ENCODE measurements around the gene MNX1.

The MNX1 gene

DNA sequence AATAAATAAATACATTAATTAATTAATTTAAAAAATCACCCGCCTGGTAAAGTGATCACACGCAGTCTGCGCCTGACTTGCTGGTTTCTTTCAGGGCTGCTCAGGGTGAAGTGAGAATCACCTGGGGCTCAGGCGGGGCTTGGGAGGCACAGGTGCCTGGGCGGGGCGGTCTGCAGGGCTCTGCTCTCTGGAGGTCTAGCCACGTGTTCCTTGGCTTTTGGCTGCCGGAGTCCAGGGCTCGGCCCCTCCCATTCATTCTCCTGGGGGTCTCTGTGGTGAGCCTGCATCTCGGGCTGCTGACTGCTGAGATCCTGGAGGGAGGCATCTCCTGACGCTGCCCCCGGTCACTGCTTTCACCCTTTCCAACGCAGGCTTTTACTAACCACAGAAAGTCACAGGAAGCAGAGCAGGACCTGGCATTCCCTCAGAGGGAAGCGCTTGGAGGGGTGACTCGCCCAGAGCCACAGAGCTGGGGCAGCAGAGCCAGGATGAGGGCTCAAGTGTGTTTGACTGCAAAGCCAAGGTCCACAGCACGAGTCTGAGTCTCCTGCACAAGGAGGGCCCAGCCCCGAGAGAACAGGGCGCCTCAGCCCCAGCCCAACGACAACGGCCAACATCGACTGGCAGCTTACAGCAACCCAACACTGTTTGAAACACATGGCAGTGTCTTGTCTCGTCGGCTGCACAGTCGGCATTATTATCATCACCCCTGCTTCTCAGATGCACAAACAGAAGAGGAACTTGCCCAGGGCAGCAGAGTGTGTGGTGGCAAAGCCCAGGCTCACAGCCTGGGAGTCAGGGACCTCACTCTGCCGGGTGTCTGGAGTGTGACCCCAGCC is 22.4 kb upstream of the MNX1 start:
- DNase-seq = no peak

DNA sequence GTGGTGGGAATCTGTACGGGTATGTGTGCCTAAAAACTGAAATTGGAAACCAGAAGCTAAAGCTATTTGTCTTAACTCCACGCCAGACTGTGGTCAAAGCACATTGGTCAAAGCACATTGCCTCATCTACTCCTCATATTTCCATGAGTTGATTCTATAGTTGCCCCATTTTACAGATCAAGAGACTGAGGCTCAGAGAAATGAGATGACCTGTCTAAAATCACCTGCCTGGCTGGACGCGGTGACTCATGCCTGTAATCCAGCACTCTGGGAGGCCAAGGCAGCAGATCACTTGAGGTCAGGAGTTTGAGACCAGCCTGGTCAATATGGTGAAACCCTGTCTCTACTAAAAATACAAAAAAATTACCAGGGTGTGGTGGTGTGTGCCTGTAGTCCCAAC is 21.7 kb upstream of the MNX1 start:
- no peak for DNase-seq

DNA sequence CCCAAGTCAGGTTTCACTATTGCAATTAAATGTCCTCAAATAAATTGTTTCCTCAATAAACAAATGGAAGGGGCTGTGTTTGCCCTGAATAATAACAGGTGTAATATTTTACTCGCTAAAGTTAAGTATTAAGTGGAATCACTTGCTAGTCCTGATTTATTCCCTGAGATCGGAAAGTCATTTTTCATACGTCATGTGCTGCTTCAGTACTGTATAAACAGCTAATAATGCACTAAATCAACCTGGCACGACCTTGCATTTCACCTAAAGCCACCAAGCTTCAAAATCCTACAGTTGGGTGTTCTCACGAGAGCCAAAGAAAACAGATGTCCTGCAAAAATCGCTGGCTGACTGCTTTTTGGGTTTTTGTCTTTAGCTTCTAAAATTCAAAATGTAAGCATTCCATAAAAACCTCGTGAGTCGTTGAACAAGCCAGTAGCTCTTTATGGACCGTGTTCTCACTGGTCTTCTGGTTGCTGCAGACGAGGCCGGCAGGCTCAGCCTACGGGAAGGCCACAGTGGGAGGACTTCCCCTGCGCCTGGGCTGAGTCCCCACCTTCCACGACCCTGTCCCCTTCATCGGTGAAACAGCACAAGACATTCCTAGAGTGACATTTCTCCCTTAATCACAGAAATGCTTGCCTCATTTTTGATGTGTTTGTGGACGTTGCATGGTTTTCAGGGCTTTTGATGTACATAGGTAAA is 17.9 kb upstream of the MNX1 start:
- DNase-seq = no peak

DNA sequence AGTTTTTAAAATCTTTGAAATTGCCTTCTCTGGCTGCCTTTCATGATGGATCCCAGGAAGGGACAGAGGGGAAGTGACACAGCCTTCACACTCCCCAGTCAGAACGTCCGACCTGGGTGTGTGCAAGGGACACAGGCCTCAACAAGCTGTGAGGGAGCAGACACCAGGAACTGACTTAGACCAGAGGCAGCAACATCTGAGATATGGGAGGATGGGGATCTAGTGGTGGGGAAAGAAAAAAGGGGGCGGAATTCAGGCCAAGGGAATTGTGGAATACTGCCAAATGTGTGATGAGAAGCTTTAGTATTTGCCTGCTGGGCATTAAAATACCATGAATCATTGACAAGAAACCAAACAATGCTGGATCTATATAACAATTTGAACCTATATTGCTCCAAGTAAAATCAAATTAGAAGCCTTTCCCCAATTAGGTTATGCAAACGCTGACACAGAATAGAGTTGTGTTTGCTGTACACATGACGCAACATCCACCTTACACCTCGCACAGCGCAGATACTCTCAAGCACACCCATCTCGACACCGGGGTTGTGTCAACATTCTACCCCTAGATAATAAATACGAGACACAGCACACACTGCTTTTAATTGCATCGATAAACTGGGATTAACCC is 17.2 kb upstream of the MNX1 start:
- no peak for DNase-seq

DNA sequence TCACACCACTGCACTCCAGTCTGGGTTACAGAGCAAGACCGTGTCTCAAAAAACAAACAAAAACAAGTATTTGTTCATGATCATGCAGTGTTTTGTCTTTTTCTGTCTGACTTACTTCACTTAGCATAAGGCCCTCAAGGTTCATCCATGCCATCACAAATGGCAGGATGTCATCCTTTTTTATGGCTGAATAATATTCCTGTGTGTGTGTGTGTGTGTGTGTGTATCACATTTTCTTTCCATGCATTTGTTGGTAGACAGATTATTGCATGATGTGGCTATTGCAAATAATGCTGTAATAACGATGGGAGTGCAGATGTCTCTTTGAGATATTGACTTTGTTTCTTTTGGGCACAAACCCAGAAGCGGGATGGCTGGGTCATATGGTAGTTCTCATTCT is 14.3 kb upstream of the MNX1 start:
- DNase-seq = no peak

DNA sequence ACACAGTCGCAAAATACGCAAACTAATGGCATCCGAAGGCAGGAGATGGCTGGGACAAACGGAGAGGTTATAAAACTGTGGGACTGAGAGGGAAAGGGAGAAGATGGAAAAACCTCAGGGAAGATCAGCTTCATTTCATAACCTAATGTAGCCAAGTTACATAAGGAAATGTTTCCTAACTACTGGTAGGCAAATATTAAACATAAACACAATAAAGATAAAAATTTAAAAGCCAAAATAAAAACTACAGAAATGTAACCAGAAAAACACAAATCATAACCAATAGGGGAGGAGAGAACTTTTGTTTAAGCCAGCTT is 13.1 kb upstream of the MNX1 start:
- no peak for DNase-seq

DNA sequence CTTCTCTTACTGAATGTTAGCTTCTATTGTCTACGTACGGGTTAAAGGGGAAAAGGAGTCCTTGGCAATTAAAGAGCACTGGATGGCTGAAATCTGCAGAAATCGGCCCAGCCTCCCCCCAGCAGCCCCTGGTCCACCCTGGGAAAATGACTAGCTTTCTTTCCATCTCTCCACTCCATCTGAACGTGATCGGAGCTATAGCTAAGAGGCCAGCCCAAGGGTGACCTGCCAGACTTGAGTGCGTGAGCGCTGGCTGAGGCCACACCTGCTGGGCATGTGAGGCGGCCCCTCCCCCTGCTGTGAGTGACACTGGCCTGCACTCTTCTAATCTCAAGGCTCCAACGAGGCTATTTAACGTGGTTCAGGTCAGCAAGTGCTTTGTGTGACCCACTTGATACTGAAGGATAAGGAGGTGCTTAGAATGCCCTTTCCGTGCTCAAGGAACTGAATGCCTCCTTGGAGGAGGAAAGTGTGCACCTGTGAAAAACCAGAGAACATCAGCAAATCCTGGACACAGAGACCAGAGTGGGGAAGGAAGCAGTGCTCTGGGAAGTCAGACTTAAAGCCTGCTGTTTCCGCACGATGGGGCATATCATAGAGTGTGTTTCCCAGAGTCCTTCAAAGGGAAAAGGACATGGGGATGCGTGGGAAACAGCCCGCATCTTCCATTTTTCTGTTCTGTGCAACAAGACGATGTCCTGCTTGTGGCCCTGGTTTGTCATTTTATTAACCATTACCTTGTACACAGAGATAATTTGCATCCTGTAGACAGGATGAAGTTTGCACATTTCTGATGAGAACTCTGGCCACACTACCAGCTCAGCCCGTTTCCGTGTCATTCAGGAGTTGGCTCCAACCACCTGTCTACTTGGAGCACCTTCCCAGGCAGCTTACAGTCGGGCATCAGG is 12.5 kb upstream of the MNX1 start:
- DNase-seq = no peak

DNA sequence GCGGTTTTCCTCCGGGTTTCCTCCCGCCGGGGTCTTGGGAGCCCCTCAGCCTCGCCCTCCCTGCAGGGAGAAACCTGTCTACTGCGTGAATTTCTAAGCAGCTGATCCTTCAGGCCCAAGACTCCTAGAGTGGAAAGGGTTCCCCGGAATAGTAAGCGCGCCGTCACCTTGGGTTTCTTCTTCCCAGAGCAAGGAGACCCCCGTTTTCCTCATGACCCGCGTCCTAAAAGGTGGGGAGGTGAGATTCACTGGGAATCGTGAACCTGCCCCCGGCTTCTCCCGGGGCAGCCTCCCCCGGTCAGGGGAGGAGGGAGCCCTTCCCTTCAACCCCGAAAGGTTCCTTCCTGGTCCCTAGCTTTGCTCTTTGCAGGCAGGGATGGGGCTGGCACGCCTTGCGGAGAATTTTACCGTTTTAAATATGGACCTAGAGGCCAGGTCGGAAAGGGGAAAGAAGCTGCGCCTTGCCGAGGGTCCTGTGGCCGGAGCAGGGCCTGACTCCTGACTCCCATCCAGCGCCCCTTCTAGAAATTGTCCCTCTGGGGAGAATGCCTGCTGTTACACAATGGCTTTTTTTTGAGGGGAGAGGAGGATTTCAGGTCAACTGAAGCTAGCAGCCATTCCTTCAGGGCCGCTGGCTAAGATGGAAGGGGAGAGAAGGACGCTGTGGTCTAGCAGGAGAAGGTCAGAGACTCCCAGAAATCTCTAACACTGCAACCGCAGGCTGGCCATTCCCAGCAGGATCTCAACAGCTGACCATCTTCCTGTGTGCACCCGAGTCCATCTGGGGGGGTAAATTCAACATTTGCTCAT is 11.6 kb upstream of the MNX1 start:
- DNase-seq = no peak

DNA sequence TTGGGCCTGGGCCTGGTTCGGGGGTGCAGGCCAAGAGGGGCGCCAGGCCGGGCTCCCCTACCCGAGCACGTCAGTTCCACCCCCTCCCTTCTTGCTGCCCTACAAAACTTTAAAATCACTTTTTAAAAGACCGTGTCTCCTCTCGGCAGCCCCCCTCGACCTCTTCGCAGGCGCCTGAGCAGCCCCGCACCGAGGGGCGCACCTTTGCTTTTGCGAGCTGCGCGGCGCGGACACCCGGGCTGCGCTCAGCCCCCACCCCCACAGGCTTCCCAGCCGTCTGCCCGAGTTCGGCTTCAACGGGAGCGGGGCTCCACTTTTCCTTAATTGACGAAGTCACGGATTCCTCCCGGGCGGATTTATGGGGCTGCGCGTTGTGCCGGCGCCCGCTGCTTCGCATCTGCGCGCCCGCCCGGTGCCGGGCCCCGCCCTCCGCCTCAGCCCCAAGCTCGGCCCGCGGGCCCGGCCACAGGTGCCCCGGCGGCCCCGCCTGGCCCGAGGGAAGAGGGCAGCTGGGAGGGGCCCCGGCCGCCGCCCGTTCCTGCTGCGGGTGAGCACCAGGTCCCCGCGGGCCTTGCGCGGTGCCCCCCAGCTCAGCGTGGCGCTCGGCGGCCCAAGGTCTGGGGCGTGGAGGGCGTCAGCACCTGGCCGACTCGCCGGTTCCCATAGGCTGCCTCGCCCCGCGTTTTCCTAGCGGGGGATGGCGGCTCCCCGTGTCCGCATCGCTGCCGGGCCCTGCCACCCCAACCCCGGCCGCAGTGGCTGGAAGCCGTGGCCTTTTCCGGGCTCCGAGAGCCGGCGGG is 10.8 kb upstream of the MNX1 start:
- no peak for DNase-seq

DNA sequence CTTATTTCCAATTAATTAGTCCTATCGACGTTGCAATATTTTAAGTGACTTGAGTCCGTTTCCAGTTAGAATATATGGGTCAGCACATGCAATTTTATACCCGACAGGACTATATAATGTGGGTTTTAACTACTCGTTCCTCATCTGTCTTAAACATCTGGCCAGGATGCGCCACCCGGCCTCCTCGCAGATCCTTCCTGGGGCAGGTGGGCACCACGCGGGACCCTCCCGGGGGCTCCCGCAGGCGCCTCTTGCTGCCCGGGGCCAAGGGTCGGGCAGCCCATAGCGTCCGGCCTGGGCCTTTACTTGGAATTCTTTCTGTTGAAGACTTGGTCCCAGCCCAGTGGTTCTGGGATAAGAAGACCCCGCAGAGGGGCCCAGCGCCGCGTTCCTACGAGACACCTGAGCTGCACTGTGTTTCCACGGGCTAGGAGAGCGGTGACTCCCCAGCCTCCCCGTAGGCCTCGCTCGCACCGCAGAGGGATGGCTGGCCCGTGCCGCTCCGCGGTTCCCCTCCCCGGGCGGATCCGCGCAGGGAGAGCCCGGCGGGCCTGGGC is 10.1 kb upstream of the MNX1 start:
- no peak for DNase-seq

DNA sequence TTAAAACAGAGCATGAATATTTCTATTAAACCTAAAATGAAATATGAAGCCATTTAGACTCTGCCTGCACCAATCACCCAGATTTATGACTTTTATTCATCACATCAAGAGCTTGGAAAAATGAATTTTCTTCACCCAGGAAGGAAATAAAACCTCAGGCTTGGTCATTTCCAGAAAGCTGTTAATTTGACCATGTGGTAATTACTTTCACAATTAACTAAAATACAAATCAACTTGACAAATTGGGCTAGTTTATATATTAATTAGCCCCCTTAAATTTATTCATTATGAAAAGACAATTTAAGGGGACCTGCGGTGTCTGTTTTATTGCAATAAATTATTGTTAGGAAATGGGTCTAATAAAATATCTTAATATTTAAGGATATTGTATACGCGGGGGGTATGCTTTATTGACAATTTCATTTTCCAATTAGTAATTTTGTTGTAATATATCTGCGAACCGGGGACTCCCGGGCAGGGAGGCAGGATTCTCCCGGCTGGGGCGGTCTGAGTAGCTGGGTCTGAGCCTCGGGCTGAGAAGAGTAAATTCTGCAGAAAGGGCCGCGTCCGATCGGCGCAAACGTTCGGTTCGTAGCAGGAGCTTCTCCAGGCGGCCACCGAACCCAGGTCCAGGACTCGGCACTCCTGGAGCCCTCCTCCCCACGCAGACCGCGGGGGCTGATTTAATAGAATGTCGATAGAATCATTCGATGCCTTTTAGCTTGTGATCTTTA is 9.4 kb upstream of the MNX1 start:
- no peak for DNase-seq

DNA sequence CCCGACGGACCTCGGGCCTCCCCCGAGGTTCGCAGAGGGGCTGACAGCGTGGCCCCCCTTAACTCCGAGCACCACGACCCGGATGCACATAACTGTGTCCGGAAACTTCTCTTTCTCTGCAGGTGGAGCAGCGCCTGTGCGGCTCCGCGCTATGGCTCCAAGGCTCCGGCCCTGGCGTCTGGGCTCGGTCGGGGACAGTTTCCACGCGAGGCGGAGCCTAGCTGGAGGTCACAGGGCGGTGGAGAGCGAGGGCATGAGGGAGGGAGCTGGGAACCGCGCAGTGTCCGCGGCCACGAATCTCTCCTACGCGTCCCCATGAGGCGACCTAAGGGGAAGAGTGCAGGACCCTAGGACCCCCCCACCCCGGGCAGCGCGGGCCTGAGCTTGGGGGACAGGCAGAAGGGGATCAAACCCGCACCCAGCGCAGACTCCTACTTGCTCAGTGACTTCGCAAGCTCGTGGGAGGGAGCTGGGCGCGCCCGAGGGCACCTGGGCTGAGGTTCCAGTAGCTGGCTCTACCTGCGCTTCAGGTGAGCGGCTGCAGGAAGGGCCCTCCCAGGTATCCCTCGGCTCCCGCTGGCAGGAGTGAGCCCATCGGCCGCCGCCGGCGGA is 8.6 kb upstream of the MNX1 start:
- no peak for DNase-seq

DNA sequence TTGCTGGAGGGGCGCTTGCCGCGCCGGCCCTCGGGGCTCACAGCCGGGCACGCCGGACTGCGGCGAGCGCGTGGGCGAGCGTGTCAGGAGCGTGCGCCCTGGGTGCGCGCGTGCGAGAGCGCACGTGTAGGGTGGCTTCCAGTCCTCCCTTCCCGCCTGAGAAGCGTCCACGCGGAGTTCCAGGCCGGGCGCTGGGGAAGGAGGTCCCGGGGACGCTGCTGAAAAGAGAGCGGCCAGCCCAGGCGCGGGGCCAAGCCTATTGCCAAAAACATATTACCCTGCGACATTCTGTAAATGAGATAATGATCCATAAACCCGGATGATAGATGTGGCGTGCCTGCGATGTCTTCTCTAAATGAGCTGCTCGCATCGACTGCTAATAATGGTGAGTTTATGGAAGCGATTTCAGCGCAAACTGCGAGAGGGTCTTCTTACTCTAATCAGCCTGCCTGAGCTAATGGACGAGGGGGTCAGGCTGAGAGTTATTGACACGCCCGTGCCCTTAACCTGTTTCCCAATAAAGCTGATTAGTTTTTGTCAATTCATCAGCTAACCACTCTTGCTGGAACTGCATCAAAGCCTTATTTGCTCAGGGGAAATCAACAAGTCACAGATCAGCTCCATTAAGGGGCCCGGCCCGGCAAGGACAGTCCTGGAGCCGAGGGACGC is 8.0 kb upstream of the MNX1 start:
- no peak for DNase-seq

DNA sequence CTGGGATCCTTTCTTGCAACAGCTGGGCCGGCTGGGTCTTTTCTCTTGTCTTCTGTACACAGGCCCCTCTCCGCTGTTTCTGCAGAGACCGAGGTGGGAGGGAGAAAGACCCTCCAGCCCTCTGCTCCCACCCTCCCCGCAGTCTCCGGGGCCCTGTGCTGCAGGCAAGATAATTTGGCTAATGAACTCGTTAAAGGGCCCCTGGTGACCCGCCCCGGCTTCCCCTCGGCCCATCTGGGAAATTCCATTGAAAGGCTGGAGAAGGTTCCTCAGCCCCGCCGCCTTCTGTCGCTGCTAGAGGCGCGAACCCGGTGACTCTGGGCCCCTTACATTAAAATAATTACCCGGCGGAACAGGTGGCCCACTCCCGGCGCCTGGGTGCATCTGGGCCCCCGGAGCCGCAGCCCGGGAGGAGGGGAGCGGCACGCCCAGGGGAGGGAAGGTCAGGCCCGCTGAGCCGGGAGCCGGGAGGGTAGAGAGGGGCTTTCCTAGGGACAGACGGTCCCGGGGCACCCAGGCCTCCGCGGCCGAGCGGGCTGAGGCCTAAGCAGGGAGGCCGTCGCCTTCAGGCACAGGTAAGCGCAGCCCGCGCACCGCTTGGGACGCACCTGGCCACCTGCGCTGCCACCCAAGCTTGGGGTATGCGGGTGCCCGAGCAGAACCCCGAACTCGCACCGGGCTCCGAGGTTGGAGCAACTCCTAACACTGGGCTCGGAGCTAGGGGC is 7.3 kb upstream of the MNX1 start:
- no peak for DNase-seq

DNA sequence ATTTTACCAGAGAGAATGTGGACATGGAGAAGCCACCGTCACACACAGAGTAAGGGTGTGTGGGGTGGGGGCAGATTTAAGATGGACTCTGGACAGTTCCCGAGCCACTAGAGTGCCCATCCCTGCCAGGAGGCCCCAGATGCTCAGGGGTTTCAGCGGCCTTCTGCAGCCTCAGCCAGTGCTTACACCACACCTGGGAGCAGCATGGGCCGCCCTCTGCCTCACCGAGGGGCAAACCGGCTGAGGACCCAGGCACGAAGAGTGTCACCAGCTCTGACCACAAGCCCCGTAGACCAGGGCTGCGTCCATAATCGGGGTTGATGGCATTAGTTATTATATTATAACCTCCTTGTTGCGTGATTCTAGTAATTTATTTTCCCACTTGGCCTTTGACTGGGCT is 6.7 kb upstream of the MNX1 start:
- DNase-seq = no peak

DNA sequence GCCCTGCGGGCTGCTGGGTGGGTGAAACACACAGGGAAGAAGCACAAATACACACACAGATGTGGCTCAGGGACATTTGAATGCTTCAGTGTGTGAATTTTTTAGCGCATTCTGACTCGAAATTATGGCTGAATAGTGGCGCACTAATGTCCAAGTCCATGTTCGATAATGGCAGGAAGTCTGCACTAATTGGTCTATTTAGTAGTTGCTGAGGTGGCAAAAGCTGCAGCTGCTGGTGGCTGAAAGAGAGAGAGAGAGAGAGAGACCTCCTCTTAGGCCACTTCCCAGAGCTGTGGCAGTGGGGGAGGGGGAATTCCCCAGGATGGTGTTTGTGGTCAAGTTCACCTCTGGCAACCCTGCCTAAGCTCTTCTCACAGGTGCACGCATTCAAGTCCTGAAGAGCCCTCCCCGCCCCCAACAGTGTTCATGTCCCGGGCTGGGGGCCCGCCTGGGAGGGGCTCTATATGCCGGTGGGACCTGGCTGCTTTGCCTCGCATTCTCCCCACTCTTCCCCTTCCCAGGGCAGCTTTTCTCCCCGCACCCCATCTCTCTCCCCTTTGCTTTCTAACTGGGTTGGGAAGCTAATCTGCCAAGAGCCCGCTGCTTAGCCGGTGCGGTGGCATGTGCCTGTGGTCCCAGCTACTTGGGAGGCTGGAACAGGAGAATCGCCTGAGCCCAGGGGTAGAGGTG is 6.0 kb upstream of the MNX1 start:
- DNase-seq = no peak

DNA sequence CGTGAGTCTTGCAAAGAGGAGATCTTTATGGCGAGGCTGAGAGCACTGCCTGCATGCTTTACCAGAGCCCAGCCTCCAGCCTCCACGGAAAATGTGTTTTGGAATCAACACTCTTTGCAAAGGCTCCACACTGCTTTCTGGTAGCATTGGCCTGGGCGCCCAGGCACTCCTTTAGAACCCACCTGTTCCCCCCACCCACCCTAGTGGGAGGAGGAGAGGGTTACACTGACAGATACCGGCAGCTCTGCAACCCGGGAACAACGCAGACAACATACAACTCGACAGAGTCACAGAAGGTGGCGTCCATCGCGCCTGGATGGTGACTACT is 5.5 kb upstream of the MNX1 start:
- no peak for DNase-seq
